K562 (cell line): ENCODE results near the gene NUP85. TPM values are rescaled to one million over a fixed set of nuclear protein-coding genes. Genes with fewer than 3 reads are reported as not detected.
A peak's percentile ranks its signal among the peaks of the same experiment; 100 is the strongest.

Experiments
- BDP1 ChIP-seq: IDR thresholded peaks from 3 replicates; pipeline ENCODE4 v1.6.1; 2011; ENCODE audit not compliant: insufficient read length, insufficient read depth
- CREB1 ChIP-seq, 2 experiments: sonication (generic) in 1 of 2; formaldehyde crosslinking in 1 of 2; IDR thresholded peaks; 2 replicates each; pipeline versions ENCODE4 v1.6.1 to v1.8.0; 2012 to 2022; ENCODE audit warnings: inconsistent platforms in 1 of 2, mild to moderate bottlenecking in 1 of 2, missing genetic modification reagents in 1 of 2, moderate library complexity in 1 of 2
- CREBBP ChIP-seq: IDR thresholded peaks from one replicate; pipeline ENCODE4 v1.6.1; 2012; ENCODE audit warnings: low read depth, mild to moderate bottlenecking, control low read depth, inconsistent platforms, low read length
- DMBX1 ChIP-seq: fragments of 250-450 bp; sonication (Bioruptor Pico); IDR thresholded peaks from 2 replicates; pipeline ENCODE4 v1.8.0; 2022; ENCODE audit warnings: inconsistent platforms, mild to moderate bottlenecking, moderate library complexity, borderline replicate concordance
- ILF3 ChIP-seq: fragments of 450-650 bp; IDR thresholded peaks from 2 replicates; pipeline ENCODE4 v1.6.1; 2018; ENCODE audit warnings: antibody characterized with exemption, mild to moderate bottlenecking, moderate library complexity, borderline replicate concordance
- MYC ChIP-seq, 2 experiments: fragments of 250-450 bp in 1 of 2; sonication (Bioruptor Pico) in 1 of 2; IDR thresholded peaks; 2 replicates each; pipeline versions ENCODE4 v1.5.1 to v1.6.1; 2012 to 2021; ENCODE audit warnings: low read depth in 2 of 2, borderline replicate concordance in 1 of 2, improper control_type of control experiment in 1 of 2, low read length in 1 of 2, mild to moderate bottlenecking in 1 of 2, moderate library complexity in 1 of 2
- PHB ChIP-seq: fragments of 250-450 bp; sonication (Bioruptor Pico); IDR thresholded peaks from 2 replicates; pipeline ENCODE4 v1.5.0; 2021
- SIN3A ChIP-seq, 2 experiments: fragments of 150-350 bp in 1 of 2; IDR thresholded peaks; 2 replicates each; pipeline ENCODE4 v1.6.1; 2011 to 2016; ENCODE audit warnings: borderline replicate concordance in 2 of 2, low read depth in 2 of 2, low read length in 2 of 2, mild to moderate bottlenecking in 2 of 2, moderate library complexity in 2 of 2; ENCODE audit not compliant: control insufficient read depth in 1 of 2
- ZNF764 ChIP-seq: fragments of 250-450 bp; sonication (Bioruptor Pico); IDR thresholded peaks from 2 replicates; pipeline ENCODE4 v1.4.0; 2020; ENCODE audit warnings: low read depth, mild to moderate bottlenecking, moderate library complexity
- polyA plus RNA-seq, 8 experiments: library from polyadenylated mRNA; depleted of rRNA in 4 of 8; stranded (reverse) in 5 of 8; unstranded in 3 of 8; fragments of >200 nt; fragmentation: Nextera tagmentation in 2 of 8; fragmentation: Illumina TruSeq in 1 of 8; extraction: Ambion mirVana in 2 of 8; extraction: Trizol in 1 of 8; gene quantifications; 2 replicates each; pipeline versions ENCODE4 v1.2.1 to v1.2.3, GENCODE V29; 2011 to 2014; ENCODE audit warnings: inconsistent platforms in 1 of 8, missing spikeins in 1 of 8
- total RNA-seq, 7 experiments: library from RNA; depleted of rRNA in 6 of 7; stranded (reverse); fragments of >200 nt in 6 of 7; fragmentation: Illumina TruSeq in 2 of 7; extraction: Trizol in 2 of 7; gene quantifications; 2 replicates each; pipeline versions ENCODE4 v1.2.1 to v1.2.3, GENCODE V29; 2011 to 2021; ENCODE audit warnings: low replicate concordance in 1 of 7
- TF ChIP-seq, protein P1 (sequence below), 2 experiments: fragments of 450-650 bp; formaldehyde crosslinking in 1 of 2; IDR thresholded peaks; 2 replicates each; pipeline versions ENCODE4 v1.4.0 to v1.6.1; 2014 to 2020; ENCODE audit warnings: mild to moderate bottlenecking in 2 of 2, borderline replicate concordance in 1 of 2, low read depth in 1 of 2
- TF ChIP-seq, protein P2 (sequence below), 2 experiments: fragments of 450-650 bp; IDR thresholded peaks; 2 replicates each; pipeline ENCODE4 v1.6.1; 2018; ENCODE audit warnings: mild to moderate bottlenecking in 2 of 2, low read depth in 1 of 2; ENCODE audit not compliant: partially characterized antibody in 2 of 2
- TF ChIP-seq, protein P3 (sequence below): fragments of 250-450 bp; sonication (Bioruptor Pico); IDR thresholded peaks from 2 replicates; pipeline ENCODE4 v1.8.0; 2022; ENCODE audit warnings: moderate library complexity, mild to moderate bottlenecking, inconsistent platforms

The NUP85 gene
- total and polyA plus RNA-seq, 9 of the 15 experiments (the other 6 are each of a cell fraction or from before 2014, with no cell fraction given): 50.2 to 177 (median 110) TPM

DNA sequence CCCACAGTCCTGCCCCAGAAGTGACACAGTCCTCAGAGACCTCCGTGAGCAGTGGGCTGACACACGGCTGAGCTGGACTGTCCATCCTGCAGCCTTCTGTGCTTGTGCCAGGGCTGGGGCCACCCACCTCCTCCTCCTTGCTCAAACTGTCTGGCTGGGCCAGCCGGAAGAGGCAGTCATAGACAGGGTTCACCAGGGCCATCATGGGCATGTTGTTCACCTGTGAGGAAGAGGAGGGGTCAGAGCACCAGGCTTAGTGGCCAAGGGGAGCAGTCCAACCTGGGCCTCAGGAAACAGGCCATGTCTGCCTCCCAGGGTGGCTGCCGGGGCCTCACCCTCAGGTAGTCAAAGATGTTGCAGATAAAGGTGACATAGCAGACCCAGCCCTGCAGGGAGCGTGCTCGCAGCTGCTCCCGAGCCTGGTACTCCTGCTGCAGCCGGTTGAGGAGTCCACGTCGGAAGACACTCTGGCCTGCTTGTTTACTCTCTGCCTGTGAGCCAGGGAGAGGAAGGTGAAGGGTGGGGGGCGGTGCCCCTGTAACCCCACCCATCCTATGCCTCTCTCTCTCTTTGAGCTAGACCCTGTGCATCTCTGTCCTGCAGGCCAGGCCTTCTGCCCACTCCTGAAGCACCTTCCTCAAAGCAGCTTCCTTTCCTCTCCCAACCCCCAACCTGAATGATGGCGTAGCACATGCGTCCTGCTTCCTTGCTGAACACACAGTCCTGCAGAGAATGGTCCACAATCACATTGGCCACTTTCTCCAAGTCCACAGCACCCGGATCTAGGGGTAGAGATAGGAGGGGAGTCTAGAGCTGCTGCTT lies 62.1 kb downstream of the NUP85 start (continued):
- TF ChIP-seq, protein P1, sequence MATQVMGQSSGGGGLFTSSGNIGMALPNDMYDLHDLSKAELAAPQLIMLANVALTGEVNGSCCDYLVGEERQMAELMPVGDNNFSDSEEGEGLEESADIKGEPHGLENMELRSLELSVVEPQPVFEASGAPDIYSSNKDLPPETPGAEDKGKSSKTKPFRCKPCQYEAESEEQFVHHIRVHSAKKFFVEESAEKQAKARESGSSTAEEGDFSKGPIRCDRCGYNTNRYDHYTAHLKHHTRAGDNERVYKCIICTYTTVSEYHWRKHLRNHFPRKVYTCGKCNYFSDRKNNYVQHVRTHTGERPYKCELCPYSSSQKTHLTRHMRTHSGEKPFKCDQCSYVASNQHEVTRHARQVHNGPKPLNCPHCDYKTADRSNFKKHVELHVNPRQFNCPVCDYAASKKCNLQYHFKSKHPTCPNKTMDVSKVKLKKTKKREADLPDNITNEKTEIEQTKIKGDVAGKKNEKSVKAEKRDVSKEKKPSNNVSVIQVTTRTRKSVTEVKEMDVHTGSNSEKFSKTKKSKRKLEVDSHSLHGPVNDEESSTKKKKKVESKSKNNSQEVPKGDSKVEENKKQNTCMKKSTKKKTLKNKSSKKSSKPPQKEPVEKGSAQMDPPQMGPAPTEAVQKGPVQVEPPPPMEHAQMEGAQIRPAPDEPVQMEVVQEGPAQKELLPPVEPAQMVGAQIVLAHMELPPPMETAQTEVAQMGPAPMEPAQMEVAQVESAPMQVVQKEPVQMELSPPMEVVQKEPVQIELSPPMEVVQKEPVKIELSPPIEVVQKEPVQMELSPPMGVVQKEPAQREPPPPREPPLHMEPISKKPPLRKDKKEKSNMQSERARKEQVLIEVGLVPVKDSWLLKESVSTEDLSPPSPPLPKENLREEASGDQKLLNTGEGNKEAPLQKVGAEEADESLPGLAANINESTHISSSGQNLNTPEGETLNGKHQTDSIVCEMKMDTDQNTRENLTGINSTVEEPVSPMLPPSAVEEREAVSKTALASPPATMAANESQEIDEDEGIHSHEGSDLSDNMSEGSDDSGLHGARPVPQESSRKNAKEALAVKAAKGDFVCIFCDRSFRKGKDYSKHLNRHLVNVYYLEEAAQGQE (IDR thresholded peaks at IDR 0.05; ENCODE audit: borderline replicate concordance): peak; percentile 87
- TF ChIP-seq, protein P1 (CRISPR knock-in tag; IDR thresholded peaks at IDR 0.05; ENCODE audit: low read depth): no peak
- no peak for TF ChIP-seq ILF3
- peak; percentile 59 for TF ChIP-seq MYC (IDR thresholded peaks at IDR 0.05; ENCODE audit: low read depth, low read length)
- no peak for TF ChIP-seq MYC (CRISPR knock-in tag; IDR thresholded peaks at IDR 0.05; ENCODE audit: borderline replicate concordance, low read depth)
- no peak for TF ChIP-seq SIN3A (IDR thresholded peaks at IDR 0.05; ENCODE audit: borderline replicate concordance in 2 of 2, control insufficient read depth in 1 of 2, low read depth in 2 of 2, low read length in 2 of 2)
- TF ChIP-seq, protein P2, sequence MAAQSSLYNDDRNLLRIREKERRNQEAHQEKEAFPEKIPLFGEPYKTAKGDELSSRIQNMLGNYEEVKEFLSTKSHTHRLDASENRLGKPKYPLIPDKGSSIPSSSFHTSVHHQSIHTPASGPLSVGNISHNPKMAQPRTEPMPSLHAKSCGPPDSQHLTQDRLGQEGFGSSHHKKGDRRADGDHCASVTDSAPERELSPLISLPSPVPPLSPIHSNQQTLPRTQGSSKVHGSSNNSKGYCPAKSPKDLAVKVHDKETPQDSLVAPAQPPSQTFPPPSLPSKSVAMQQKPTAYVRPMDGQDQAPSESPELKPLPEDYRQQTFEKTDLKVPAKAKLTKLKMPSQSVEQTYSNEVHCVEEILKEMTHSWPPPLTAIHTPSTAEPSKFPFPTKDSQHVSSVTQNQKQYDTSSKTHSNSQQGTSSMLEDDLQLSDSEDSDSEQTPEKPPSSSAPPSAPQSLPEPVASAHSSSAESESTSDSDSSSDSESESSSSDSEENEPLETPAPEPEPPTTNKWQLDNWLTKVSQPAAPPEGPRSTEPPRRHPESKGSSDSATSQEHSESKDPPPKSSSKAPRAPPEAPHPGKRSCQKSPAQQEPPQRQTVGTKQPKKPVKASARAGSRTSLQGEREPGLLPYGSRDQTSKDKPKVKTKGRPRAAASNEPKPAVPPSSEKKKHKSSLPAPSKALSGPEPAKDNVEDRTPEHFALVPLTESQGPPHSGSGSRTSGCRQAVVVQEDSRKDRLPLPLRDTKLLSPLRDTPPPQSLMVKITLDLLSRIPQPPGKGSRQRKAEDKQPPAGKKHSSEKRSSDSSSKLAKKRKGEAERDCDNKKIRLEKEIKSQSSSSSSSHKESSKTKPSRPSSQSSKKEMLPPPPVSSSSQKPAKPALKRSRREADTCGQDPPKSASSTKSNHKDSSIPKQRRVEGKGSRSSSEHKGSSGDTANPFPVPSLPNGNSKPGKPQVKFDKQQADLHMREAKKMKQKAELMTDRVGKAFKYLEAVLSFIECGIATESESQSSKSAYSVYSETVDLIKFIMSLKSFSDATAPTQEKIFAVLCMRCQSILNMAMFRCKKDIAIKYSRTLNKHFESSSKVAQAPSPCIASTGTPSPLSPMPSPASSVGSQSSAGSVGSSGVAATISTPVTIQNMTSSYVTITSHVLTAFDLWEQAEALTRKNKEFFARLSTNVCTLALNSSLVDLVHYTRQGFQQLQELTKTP (IDR thresholded peaks at IDR 0.05; ENCODE audit: low read depth in 1 of 2, partially characterized antibody in 2 of 2): no peak
- no peak for TF ChIP-seq BDP1
- TF ChIP-seq CREBBP: no peak
- TF ChIP-seq PHB (CRISPR knock-in tag): no peak
- no peak for TF ChIP-seq ZNF764 (CRISPR knock-in tag)
- TF ChIP-seq, protein P3, sequence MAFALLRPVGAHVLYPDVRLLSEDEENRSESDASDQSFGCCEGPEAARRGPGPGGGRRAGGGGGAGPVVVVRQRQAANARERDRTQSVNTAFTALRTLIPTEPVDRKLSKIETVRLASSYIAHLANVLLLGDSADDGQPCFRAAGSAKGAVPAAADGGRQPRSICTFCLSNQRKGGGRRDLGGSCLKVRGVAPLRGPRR: no peak
- no peak for TF ChIP-seq CREB1 (IDR thresholded peaks at IDR 0.05)
- TF ChIP-seq CREB1 (CRISPR knock-in tag; IDR thresholded peaks at IDR 0.05): 0 out of 2 replicates have a peak, but pooled peaks have one; percentile 17
- TF ChIP-seq DMBX1 (CRISPR knock-in tag): no peak
